ENCODE results near the gene BCAS2.

DNA sequence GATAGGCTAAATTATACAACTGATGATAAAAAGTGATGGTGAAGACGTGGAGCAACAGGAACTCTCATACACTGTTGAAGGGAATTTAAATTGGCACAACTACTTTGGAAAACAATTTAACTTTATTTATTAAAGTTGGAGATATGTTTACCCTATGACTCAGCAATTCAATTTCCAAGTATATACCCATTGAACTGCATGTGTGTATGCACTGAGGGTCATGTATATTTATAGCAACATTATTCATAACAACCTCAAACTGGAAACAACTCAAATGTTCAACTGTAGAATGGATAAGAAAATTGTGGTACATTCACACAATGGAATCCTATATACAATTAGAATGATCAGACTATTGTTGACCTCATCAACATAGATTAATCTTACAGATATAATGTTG, 16.5 kb upstream of the BCAS2 start:
- TF ChIP-seq CTCF (IDR thresholded peaks at IDR 0.05), result no peak
- no peak for TF ChIP-seq POLR2A (IDR thresholded peaks at IDR 0.05)

Measured in heart left ventricle (tissue), 13 donors.